GM18870 (cell line): Measurements from ENCODE around the gene A3GALT2.

Source experiments
- ATAC-seq: cut with Tn5 transposase; IDR thresholded peaks from one replicate; pipeline ENCODE4 v1.9.1; 2021; ENCODE audit warnings: moderate library complexity; ENCODE audit not compliant: unreplicated experiment

A3GALT2 gene

DNA sequence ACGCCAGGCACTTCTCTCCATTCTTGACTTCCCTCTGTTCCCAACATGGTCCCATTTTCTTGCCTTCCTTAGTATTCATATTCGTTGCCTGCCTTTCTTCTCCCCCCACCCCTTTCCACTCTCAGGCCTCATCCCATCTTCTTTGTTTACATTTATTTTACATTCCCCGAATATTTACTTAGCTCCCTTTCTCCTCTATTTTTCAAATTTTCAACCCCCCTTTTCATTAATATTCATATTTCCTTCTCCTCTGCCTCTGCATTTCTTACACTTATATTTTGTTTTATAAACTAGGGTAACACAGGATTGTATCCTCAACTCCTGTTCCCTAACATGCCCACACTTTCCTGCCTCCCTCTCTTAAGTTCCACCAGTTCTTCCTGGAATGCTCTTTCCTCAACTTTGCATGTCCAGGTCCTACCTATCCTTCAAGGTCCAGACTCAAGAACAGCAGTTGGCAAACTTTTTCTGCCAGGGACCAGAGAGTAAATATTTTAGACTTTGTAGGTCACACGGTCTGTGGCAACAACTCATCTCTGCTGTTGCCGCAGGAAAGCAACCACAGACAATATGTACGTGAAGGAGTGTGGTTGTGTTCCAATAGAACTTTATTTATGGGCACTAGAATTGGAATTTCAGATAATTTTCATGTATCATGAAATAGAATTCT lies 29.8 kb upstream of the A3GALT2 start:
- no peak for ATAC-seq

DNA sequence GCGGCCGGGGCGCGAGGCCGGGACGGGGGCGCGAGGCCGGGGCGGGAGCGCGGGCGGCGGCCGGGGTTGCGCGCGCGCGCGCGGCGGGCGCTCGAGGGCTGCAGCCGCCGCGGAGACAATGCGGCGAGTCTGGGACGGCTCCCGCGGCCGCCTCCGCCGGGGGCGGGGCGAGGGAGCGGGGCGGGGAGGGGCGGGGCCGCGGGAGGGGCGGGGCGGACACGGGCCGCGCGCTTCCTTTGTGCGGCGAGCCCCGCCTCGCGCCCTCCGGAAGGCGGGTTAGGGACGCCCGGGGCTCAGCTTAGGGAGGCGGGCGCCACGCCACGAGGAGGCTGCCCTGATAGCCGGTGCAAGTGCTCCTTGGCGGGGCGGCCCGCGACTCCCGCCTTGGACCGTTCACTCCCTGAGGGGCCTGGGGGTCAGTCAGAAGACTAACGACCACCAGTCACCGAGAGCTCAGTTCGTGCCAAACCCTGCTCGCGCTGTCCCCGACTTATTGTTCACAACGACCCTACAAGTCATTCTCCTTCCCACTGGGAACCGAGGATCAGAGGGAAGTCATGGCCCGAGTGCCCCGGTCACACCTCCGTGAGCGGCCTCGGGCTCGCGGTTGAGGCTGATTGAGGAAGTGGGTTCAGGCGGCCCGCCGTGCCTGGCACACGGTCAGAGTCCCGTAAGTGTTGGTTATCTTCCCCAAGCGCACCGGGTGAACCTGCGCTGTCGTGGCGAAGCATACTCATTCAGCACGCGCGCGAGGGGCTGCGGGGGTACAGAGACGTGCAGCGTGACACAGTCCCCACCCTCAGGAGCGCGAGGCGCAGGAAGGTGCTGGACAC lies 29.1 kb upstream of the A3GALT2 start:
- ATAC-seq, result no peak

GRCh38 chr1:33349081-33349759 lies 28.3 kb upstream of the A3GALT2 start:
- ATAC-seq, result no peak

DNA sequence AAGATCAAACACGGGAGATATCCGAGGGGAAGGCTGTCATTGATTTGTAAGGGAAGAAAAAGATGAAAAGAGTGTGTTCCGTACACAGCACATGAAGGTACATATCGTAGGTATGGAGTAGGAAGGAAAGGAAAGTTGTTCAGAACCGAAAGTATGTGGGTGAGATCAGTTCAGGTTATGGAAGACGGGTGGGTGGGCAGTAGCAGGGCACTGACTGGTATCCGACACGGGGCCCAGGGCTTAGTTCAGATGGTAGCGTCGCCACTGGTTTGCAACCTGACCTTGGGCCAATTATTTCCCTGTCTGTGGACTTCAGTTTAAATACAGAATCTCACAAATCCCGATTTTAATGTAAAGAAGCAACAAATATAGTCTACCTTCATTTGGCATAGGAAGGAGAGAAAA lies 27.8 kb upstream of the A3GALT2 start:
- no peak for ATAC-seq

DNA sequence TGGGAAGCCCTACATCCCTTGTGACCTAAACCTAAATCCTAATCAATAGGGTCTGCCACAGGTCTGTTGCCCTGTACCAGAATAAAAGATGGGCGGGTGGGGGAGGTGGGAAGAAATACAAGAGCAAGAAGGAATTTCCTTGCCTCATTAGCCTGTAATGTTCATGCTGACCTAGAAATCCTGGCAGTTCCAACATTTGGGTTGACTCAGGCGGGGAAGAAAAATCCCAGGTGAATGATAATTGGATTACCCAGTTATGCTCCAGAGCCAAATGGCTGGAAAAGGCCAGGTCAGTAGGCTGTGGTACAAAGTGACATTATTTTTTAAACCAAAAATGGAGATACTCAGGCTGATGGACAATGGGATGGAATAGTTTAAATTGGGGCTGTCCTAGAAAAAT lies 27.3 kb upstream of the A3GALT2 start:
- no peak for ATAC-seq

GRCh38 chr1:33347650-33347992 lies 26.7 kb upstream of the A3GALT2 start:
- ATAC-seq, result no peak

DNA sequence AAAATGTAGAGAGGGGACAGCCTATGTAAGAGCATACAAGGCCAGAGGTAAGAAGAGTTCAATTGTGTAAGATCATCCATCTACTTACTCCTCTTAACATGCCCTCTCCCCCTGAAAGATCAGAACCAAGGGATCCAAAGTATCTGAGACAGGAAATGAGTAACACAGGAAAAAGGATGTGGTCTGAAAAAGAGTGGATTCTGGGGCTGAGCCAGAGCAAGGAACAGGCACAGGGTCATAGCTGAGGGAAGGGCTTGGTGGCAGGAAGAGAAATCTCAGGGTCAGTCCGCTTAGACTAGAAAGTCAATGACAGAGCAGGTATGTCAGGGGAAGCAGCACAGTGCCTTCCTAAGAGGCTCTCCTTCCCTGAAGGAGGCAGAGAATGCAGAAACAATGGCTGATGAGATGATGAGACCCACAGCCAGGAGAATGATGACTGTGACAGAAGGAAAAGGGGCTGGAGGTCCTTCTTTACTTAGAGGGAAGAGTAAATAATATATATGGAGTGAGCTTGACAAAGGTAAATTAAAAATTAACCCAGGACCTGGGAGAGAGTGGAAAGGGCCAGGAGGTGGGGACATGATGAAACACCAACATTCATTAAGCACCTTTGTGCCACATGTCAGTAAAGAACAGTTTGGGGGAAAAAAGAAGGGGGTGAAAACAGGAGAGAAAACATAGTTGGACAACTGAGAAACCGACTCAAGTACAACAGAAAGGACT lies 26.2 kb upstream of the A3GALT2 start:
- ATAC-seq, result no peak

GRCh38 chr1:33346533-33346926 lies 25.6 kb upstream of the A3GALT2 start:
- no peak for ATAC-seq

GRCh38 chr1:33344896-33345560 lies 24.1 kb upstream of the A3GALT2 start:
- no peak for ATAC-seq

GRCh38 chr1:33343539-33343938 lies 22.6 kb upstream of the A3GALT2 start:
- ATAC-seq, result no peak

DNA sequence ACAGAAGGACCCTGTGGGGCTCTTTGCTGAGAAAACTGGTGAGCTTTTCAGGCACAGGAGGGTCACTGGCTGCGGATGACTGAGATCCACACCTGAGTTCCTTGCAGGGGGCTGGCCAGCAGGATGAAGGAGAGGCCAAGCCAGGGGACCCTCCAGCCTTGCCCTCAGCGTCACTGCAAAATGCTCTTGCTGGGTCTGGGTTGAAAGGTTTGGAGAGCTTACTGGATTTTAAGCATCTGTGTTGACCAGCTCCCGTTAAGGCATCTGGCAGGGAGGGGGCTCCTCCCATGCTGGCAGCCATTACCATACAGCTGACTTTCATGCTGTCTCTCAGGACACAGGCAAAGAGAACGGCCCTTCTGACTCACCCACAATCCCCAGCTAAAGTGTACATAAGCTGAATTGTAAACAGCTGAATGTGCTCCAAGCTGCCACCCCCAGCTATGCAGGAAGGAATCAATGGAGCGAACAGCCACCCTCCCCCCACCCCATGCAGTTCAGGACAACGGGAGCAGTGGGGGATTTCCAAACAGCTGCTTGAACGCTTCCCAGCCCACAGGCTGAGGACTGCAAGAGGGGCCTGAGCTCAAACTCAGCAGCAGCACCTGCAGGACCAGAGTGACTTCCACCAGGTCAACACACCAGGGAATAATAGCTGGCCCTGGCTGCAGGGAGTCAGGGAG lies 21.3 kb upstream of the A3GALT2 start:
- no peak for ATAC-seq

- ATAC-seq, result no peak
Measured at GRCh38 chr1:33341190-33341589, 20.3 kb upstream of the A3GALT2 start.

GRCh38 chr1:33339413-33339812 lies 18.5 kb upstream of the A3GALT2 start:
- ATAC-seq, result no peak

- ATAC-seq, result no peak
Measured at GRCh38 chr1:33338440-33339211, 17.7 kb upstream of the A3GALT2 start.

- no peak for ATAC-seq
Measured at GRCh38 chr1:33338048-33338439, 17.1 kb upstream of the A3GALT2 start.

DNA sequence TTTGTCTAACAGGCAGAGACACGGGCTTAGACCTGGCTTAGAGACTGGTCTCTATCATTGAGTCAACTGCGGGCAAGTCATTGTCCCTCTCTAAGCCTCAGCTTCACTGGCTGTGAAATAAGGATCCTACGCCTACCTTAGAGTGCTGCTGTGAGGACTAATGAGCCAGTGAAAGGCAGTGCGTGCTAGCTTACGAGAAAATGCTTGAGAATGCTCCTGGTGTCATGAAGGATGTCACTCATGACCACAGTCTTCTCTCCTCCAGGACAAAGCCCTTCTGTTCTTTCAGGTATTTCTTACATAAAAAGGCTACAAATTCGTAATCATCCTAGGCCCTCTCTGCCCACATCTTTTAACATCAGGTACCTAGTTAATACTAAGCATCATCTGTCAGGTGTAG lies 16.5 kb upstream of the A3GALT2 start:
- no peak for ATAC-seq

DNA sequence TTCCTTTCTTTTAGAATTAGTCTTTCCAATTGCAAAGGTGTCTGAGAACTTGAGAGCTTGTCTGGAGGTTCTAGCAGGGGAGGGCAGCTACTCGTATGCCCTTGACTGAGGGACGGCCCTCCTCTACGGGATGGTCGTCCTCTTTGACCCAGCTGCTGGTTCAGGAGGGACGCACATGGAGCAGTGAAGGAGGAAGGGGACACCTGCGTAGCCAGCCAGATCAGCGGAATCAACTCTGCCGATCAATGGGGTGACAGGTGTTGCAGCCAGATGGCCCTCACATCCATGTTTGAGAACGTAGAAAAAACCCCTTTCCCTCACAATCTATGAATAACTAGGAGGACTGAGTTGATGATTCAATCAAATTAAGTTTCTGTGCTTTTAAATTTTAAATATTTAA lies 15.7 kb upstream of the A3GALT2 start:
- no peak for ATAC-seq

- no peak for ATAC-seq
Measured at GRCh38 chr1:33335020-33335419, 14.1 kb upstream of the A3GALT2 start.

DNA sequence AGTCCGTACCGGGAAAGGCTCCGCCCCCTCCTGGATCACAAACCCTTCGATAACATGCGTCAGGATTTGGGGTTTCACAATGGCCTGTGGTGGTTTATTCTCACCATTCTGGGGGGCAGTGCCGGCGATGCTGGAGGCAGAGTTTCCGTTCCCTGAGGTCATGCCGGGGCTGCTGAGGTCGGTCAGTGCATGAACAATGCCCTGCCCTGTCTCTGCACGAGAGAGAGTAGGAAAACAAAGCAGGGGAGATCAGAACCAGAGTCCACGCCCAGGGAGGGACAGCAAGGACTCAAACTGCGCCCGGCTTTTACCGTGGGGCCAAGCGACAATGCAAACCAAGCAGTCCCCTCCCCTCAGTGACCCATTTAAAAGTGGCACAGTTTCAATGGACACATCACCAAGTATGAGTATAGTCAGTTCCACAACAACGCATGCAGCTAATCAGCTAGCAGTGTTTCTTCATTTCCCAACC lies 13.2 kb upstream of the A3GALT2 start:
- no peak for ATAC-seq
